Fibroblast of lung (primary cell): ENCODE results near the gene FNDC5. TPM values are rescaled to one million over a fixed set of nuclear protein-coding genes. Genes with fewer than 3 reads are reported as not detected.

Source experiments
- DNase-seq, 2 donors: peaks; one replicate each; pipeline versions ENCODE4 v3.0.0 to v3.0.0-alpha.2; 2010; ENCODE audit warnings: low read depth in 2 of 2
- H2AFZ ChIP-seq: 2 replicates; pipeline ENCODE4 v1.5.1; 2012; ENCODE audit warnings: low read length, control low read depth, inconsistent platforms
- H3K27ac ChIP-seq: 2 replicates; pipeline ENCODE4 v1.5.1; 2011; ENCODE audit warnings: low read length, control low read depth; ENCODE audit not compliant: insufficient read depth
- H3K27me3 ChIP-seq: 2 replicates; pipeline ENCODE4 v1.5.1; 2011; ENCODE audit warnings: mild to moderate bottlenecking, low read length; ENCODE audit not compliant: control insufficient read depth, insufficient read depth
- H3K36me3 ChIP-seq: 2 replicates; pipeline ENCODE4 v1.5.1; 2011; ENCODE audit warnings: low read length; ENCODE audit not compliant: control insufficient read depth, insufficient read depth
- H3K4me1 ChIP-seq: 2 replicates; pipeline ENCODE4 v1.5.1; 2011; ENCODE audit warnings: low read length; ENCODE audit not compliant: control insufficient read depth, insufficient read depth; ENCODE audit errors: extremely low read depth
- H3K4me2 ChIP-seq: 2 replicates; pipeline ENCODE4 v1.5.1; 2011; ENCODE audit warnings: low read length, control low read depth; ENCODE audit not compliant: insufficient read depth; ENCODE audit errors: extremely low read depth
- H3K4me3 ChIP-seq, 4 experiments: fragments of 200-600 bp in 1 of 4; sonication (generic) in 1 of 4; replicated peaks in 1 of 4; 2 replicates each; pipeline ENCODE4 v1.5.1; 2011 to 2016; ENCODE audit warnings: low read length in 4 of 4, low read depth in 3 of 4, mild to moderate bottlenecking in 3 of 4, control low read depth in 2 of 4, inconsistent platforms in 1 of 4, mixed read lengths in 1 of 4; ENCODE audit not compliant: insufficient read depth in 1 of 4; ENCODE audit errors: control extremely low read depth in 1 of 4
- H3K79me2 ChIP-seq: 2 replicates; pipeline ENCODE4 v1.5.1; 2012; ENCODE audit warnings: mild to moderate bottlenecking, low read length, inconsistent platforms; ENCODE audit not compliant: control insufficient read depth, insufficient read depth
- H3K9ac ChIP-seq: 2 replicates; pipeline ENCODE4 v1.5.1; 2011; ENCODE audit warnings: mild to moderate bottlenecking, low read length, control low read depth; ENCODE audit not compliant: insufficient read depth
- H3K9me3 ChIP-seq: 2 replicates; pipeline ENCODE4 v1.5.1; 2012; ENCODE audit warnings: low read depth, low read length; ENCODE audit not compliant: control insufficient read depth, insufficient read depth
- H4K20me1 ChIP-seq: 2 replicates; pipeline ENCODE4 v1.5.1; 2011; ENCODE audit warnings: low read length; ENCODE audit not compliant: control insufficient read depth, insufficient read depth; ENCODE audit errors: extremely low read depth
- CTCF ChIP-seq, 2 donors: IDR thresholded peaks in 1 of 2; conservative IDR thresholded peaks in 1 of 2; 1 replicate in 1 of 2; 2 replicates in 1 of 2; pipeline ENCODE4 v1.5.1; 2011 to 2012; ENCODE audit warnings: low read length in 2 of 2, control low read depth in 1 of 2, inconsistent platforms in 1 of 2, low read depth in 1 of 2, mild to moderate bottlenecking in 1 of 2
- EZH2 ChIP-seq: IDR thresholded peaks from 2 replicates; pipeline ENCODE4 v1.5.1; 2012; ENCODE audit warnings: low read length, control low read depth, mild to moderate bottlenecking; ENCODE audit errors: missing control alignments
- polyA plus RNA-seq, 2 donors: library from polyadenylated mRNA; depleted of rRNA in 1 of 2; stranded (reverse) in 1 of 2; unstranded in 1 of 2; fragments of >200 nt; gene quantifications; 2 replicates each; pipeline ENCODE4 v1.2.1, GENCODE V29; 2011 to 2012; ENCODE audit warnings: missing spikeins in 1 of 2
- total RNA-seq: library from RNA; depleted of rRNA; stranded (reverse); fragments of >200 nt; gene quantifications from 2 replicates; pipeline ENCODE4 v1.2.1, GENCODE V29; 2014

The FNDC5 gene
- total and polyA plus RNA-seq, 2 donors (not counting 1 experiment from before 2014, with no cell fraction given), result 0.33 to 1.6 TPM

GRCh38 chr1:32881291-32881690 lies 10.6 kb upstream of the FNDC5 start:
- peaks cover 20% of the 10 kb centered on the region for H3K27me3 ChIP-seq
- H3K9ac ChIP-seq, result no peak overlapping the region
- H3K27ac ChIP-seq, result no peak overlapping the region
- no peak for DNase-seq
- no peak overlapping the region for H3K4me3 ChIP-seq
- H4K20me1 ChIP-seq, result no peaks in the 10 kb centered on the region
- TF ChIP-seq CTCF (conservative IDR thresholded peaks at IDR 0.05 in 1 of 2, IDR thresholded peaks at IDR 0.05 in 1 of 2; ENCODE audit: low read depth in 1 of 2, low read length in 2 of 2) (no peak), EZH2 (no peak)
- no peaks in the 10 kb centered on the region for H3K79me2 ChIP-seq
- H3K36me3 ChIP-seq, result no peaks in the 10 kb centered on the region
- H2AFZ ChIP-seq, result no peak overlapping the region
- no peaks in the 10 kb centered on the region for H3K9me3 ChIP-seq
- no peak overlapping the region for H3K4me2 ChIP-seq
- no peaks in the 10 kb centered on the region for H3K4me1 ChIP-seq

GRCh38 chr1:32878637-32879041 lies 7.9 kb upstream of the FNDC5 start:
- H3K36me3 ChIP-seq, result no peaks in the 10 kb centered on the region
- H3K27ac ChIP-seq, result no peak overlapping the region
- no peak overlapping the region for H3K4me3 ChIP-seq
- no peaks in the 10 kb centered on the region for H3K4me1 ChIP-seq
- no peaks in the 10 kb centered on the region for H4K20me1 ChIP-seq
- no peaks in the 10 kb centered on the region for H3K9me3 ChIP-seq
- no peak overlapping the region for H2AFZ ChIP-seq
- peaks cover 4% of the 10 kb centered on the region for H3K27me3 ChIP-seq
- TF ChIP-seq CTCF (conservative IDR thresholded peaks at IDR 0.05 in 1 of 2, IDR thresholded peaks at IDR 0.05 in 1 of 2; ENCODE audit: low read depth in 1 of 2, low read length in 2 of 2) (no peak), EZH2 (no peak)
- H3K79me2 ChIP-seq, result no peaks in the 10 kb centered on the region
- no peak overlapping the region for H3K4me2 ChIP-seq
- no peak for DNase-seq
- no peak overlapping the region for H3K9ac ChIP-seq

- Histone ChIP-seq H3K36me3 (no peaks in the 10 kb centered on the region), H3K27me3 (no peaks in the 10 kb centered on the region), H3K4me2 (no peak overlapping the region), H3K9me3 (no peaks in the 10 kb centered on the region), H3K4me3 (no peak overlapping the region), H2AFZ (no peak overlapping the region), H4K20me1 (no peaks in the 10 kb centered on the region), H3K4me1 (no peaks in the 10 kb centered on the region), H3K27ac (no peak overlapping the region), H3K79me2 (no peaks in the 10 kb centered on the region), H3K9ac (no peak overlapping the region)
- TF ChIP-seq EZH2, result no peak
- no peak for TF ChIP-seq CTCF (conservative IDR thresholded peaks at IDR 0.05 in 1 of 2, IDR thresholded peaks at IDR 0.05 in 1 of 2; ENCODE audit: low read depth in 1 of 2, low read length in 2 of 2)
- DNase-seq, result peak in 1 of 2 donors; percentile 30
Observed at GRCh38 chr1:32878183-32878582, 7.5 kb upstream of the FNDC5 start.
